Activated T-cell treated with anti-CD3 and anti-CD28 coated beads, Interleukin-2, amount 50 U/mL, for 24 hours (primary cell): ENCODE results near the gene NAV2.

Experiments used
- DNase-seq: peaks from one replicate; pipeline ENCODE4 v3.0.0-alpha.2; 2020
- H3K27ac Mint-ChIP-seq: 2 replicates; pipeline ENCODE4 v1.8.0; 2020; ENCODE audit warnings: mild to moderate bottlenecking, mixed read lengths
- H3K27me3 Mint-ChIP-seq: 2 replicates; pipeline ENCODE4 v1.8.0; 2020; ENCODE audit warnings: mixed read lengths
- H3K36me3 Mint-ChIP-seq: 2 replicates; pipeline ENCODE4 v1.8.0; 2020; ENCODE audit warnings: low read depth, mixed read lengths
- H3K4me1 Mint-ChIP-seq: 2 replicates; pipeline ENCODE4 v1.8.0; 2020; ENCODE audit warnings: low read depth, mixed read lengths
- H3K4me3 Mint-ChIP-seq: 2 replicates; pipeline ENCODE4 v1.8.0; 2020; ENCODE audit warnings: mild to moderate bottlenecking, moderate library complexity, mixed read lengths
- H3K9me3 Mint-ChIP-seq: 2 replicates; pipeline ENCODE4 v1.8.0; 2020; ENCODE audit warnings: mixed read lengths

NAV2 gene

DNA sequence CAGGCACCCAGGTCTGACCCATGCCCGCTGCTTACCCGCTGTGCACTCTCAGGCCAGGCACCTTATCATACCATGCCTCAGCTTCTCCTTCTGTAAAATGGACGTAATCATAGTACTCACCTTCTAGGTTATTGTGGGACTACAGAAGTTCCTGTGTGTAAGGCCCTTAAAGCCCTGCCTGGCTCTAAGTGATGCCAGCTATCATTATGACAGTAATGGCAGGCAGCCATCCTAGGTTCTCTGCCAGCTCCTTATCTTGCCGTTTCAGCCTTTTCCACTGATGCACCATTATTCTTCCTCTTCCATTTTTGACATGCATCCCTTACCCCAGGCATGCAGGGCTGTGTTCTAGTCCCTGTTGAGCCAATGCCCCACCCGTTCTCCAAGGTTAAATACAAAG, 389.8 kb downstream of the NAV2 start:
- no peaks in the 10 kb centered on the region for H3K27me3 Mint-ChIP-seq
- no peak overlapping the region for H3K27ac Mint-ChIP-seq
- H3K36me3 Mint-ChIP-seq, result no peaks in the 10 kb centered on the region

DNA sequence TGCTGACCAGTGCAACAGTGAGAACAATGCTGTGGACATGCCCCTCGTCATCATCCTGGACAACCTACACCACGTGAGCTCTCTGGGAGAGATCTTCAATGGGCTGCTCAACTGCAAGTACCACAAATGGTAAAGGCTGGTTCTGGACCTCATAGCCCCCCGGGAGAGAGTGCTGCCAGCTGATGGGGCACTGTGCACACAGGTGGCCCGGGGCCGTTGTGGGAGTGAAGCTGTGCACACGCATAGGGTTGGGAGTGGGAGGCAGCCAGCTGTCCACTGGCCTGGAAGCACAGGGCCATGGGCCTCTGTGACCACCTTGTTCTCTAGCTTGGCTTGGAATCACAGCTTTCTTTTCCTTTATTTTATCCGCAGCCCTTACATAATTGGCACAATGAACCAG, 390.6 kb downstream of the NAV2 start:
- no peak for DNase-seq
- Mint-ChIP-seq H3K4me3 (no peak overlapping the region), H3K4me1 (peaks cover 11% of the 10 kb centered on the region), H3K9me3 (no peaks in the 10 kb centered on the region), H3K27ac (no peak overlapping the region), H3K27me3 (no peaks in the 10 kb centered on the region), H3K36me3 (no peaks in the 10 kb centered on the region)

More for the DNA sequence above, 389.8 kb downstream of the NAV2 start:
- no peak overlapping the region for H3K4me3 Mint-ChIP-seq
- H3K9me3 Mint-ChIP-seq, result no peaks in the 10 kb centered on the region
- H3K4me1 Mint-ChIP-seq, result peaks cover 15% of the 10 kb centered on the region
- DNase-seq, result no peak

DNA sequence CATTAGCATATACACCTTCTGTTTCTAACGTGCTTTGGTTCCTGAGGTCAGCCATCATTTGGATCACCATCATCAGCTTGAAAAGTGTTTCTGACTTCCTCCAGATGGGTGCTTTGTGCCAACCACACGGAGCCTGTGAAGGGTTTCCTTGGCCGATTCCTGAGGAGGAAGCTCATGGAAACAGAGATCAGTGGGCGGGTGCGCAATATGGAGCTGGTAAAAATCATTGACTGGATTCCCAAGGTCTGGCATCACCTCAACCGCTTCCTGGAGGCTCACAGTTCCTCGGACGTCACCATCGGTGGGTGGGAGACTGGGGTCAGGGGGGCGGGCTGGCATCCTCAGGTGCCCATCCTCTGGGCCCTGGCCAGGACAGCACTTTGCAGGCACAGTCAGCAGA, 392.8 kb downstream of the NAV2 start:
- Mint-ChIP-seq H3K27me3 (no peaks in the 10 kb centered on the region), H3K4me1 (no peaks in the 10 kb centered on the region), H3K9me3 (no peaks in the 10 kb centered on the region), H3K27ac (no peak overlapping the region), H3K4me3 (no peak overlapping the region), H3K36me3 (no peaks in the 10 kb centered on the region)
- DNase-seq, result no peak

DNA sequence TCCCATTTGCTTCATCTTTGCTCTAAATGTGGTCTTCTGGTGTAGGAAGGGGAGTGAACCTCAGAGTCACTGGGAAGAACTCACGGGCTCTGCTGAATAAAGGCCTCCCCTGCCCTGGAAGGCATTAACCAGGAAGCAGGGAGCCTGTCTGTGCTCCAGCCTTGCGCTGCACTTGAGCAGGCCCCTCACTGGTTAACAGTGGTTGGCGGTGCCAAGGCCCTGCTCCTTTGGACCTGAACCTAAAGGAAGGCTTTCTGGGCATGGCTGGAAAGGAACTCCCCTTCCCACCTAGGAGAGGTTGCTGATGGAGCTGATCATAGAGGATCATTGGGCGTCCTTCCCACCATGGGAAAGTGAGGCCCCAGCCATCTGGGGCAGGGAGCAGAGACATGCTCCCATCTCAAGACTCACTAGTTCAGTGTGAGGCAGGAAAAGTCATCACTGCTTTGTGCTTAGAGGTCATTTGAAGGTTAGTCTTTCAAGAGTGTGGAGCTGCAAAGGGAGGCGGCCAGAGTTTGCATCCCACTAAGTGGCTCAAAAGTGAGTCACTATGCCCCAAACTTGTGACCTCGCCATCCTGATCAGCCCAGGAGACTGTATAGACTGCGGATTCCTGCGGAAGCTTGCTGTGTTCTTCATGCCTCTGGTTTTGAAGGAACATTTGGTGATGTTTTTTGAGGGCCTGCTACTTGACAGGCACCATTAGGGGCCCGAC, 397.3 kb downstream of the NAV2 start:
- H3K27me3 Mint-ChIP-seq, result peaks cover 10% of the 10 kb centered on the region
- H3K27ac Mint-ChIP-seq, result no peak overlapping the region
- no peaks in the 10 kb centered on the region for H3K36me3 Mint-ChIP-seq
- no peak overlapping the region for H3K4me3 Mint-ChIP-seq
- H3K9me3 Mint-ChIP-seq, result no peaks in the 10 kb centered on the region
- no peak for DNase-seq
- peaks cover 4% of the 10 kb centered on the region for H3K4me1 Mint-ChIP-seq

- peak; percentile 56 for DNase-seq
- Mint-ChIP-seq H3K27ac (no peak overlapping the region), H3K4me3 (no peak overlapping the region), H3K9me3 (no peaks in the 10 kb centered on the region), H3K4me1 (peaks cover 4% of the 10 kb centered on the region), H3K27me3 (peaks cover 11% of the 10 kb centered on the region), H3K36me3 (no peaks in the 10 kb centered on the region)
These were observed 398.5 kb downstream of the NAV2 start for GRCh38 chr11:20110908-20111669.

- Mint-ChIP-seq H3K27ac (no peak overlapping the region), H3K4me1 (peaks cover 4% of the 10 kb centered on the region), H3K9me3 (no peaks in the 10 kb centered on the region), H3K36me3 (no peaks in the 10 kb centered on the region), H3K27me3 (peaks cover 11% of the 10 kb centered on the region), H3K4me3 (no peak overlapping the region)
- DNase-seq, result no peak
These were observed 399.2 kb downstream of the NAV2 start for GRCh38 chr11:20111871-20112270.

DNA sequence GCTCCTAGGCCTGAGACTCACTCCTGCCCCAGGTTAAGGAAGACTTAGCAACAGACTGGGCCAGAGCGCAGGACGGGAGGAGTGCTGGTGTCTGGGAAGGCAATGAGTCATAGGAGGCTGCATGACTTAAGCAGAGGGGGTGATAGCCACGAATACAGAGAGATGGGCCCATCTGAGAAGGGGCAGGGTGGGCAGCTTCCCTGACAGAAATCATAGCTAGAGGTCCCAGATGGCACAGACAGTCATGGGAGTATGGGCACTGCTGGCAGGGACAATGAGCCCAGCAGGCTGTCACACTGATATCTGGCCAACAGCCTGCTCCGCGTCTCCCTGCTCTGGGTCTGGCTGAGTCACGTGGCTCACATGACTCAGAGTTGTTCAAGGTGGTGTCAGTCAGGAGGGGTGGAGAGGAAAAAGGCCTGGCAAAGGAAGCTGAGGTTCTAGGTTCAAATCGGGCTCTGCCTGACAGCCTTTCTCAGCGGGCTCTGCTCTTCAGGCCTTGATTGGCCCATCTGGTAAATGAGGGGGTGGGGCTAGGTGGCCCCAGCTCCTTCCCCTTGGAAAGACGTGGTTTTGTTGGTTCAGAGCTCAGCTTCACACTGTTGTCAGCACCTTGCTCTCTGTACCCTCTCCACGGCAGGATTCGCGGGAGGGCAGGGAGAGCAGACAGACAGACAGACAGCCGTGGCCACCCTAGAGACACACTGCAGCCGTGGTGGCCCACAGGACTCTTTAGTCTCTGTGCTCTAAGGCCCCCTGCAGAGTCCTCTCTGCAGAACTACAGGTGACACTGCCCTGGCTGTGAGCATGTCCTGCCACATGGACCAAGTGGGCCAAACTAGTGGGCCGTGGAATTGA, 399.9 kb downstream of the NAV2 start:
- H3K9me3 Mint-ChIP-seq, result no peaks in the 10 kb centered on the region
- DNase-seq, result peak; percentile 34
- peaks cover 11% of the 10 kb centered on the region for H3K27me3 Mint-ChIP-seq
- H3K27ac Mint-ChIP-seq, result no peak overlapping the region
- no peak overlapping the region for H3K4me3 Mint-ChIP-seq
- H3K36me3 Mint-ChIP-seq, result no peaks in the 10 kb centered on the region
- peaks cover 4% of the 10 kb centered on the region for H3K4me1 Mint-ChIP-seq

DNA sequence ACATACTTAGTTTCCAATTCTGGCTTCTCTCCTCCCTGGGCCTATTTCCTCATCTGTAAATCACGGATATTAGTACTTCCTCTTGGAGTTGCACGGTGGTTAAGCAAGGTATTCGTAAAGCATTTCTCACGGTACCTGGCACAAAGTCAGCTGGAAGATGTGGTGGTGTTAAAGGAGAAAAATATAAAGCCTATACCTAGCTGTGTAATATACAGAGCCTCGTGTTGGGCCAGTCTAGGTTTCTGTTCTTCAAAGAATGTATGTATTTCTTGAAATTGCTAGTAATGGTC, 400.5 kb downstream of the NAV2 start:
- H3K27ac Mint-ChIP-seq, result no peak overlapping the region
- peaks cover 4% of the 10 kb centered on the region for H3K4me1 Mint-ChIP-seq
- H3K36me3 Mint-ChIP-seq, result no peaks in the 10 kb centered on the region
- no peaks in the 10 kb centered on the region for H3K9me3 Mint-ChIP-seq
- H3K4me3 Mint-ChIP-seq, result no peak overlapping the region
- no peak for DNase-seq
- H3K27me3 Mint-ChIP-seq, result peaks cover 11% of the 10 kb centered on the region

GRCh38 chr11:20114588-20114987, 402.0 kb downstream of the NAV2 start:
- peaks cover 4% of the 10 kb centered on the region for H3K4me1 Mint-ChIP-seq
- H3K4me3 Mint-ChIP-seq, result no peak overlapping the region
- no peaks in the 10 kb centered on the region for H3K9me3 Mint-ChIP-seq
- no peaks in the 10 kb centered on the region for H3K36me3 Mint-ChIP-seq
- H3K27ac Mint-ChIP-seq, result no peak overlapping the region
- no peak for DNase-seq
- H3K27me3 Mint-ChIP-seq, result peaks cover 11% of the 10 kb centered on the region

GRCh38 chr11:20116825-20117224, 404.2 kb downstream of the NAV2 start:
- H3K27me3 Mint-ChIP-seq, result peaks cover 12% of the 10 kb centered on the region
- DNase-seq, result no peak
- peaks cover 4% of the 10 kb centered on the region for H3K4me1 Mint-ChIP-seq
- H3K9me3 Mint-ChIP-seq, result no peaks in the 10 kb centered on the region
- no peaks in the 10 kb centered on the region for H3K36me3 Mint-ChIP-seq
- H3K27ac Mint-ChIP-seq, result no peak overlapping the region
- no peak overlapping the region for H3K4me3 Mint-ChIP-seq

DNA sequence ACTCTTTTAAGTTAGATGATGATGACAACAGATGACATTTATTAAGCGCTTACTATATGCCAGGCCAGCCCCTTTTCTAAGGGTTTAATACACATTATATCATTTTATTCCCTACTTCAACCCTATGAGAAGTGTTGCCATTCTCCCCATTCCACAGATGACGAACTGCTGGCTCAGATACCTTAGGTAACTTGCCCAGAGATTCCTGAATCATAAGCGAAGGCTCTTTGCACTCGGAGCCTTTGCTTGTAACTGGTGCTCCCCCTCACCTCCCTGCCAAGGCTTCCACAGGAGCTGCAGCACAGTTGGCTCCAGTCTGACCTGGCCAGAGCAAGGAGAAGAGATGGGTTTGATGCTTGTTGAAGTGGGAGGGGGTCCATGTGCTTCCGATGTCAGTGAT, 404.7 kb downstream of the NAV2 start:
- Mint-ChIP-seq H3K9me3 (no peaks in the 10 kb centered on the region), H3K36me3 (no peaks in the 10 kb centered on the region), H3K27me3 (peaks cover 8% of the 10 kb centered on the region), H3K4me1 (peaks cover under 1% of the 10 kb centered on the region), H3K4me3 (no peak overlapping the region), H3K27ac (no peak overlapping the region)
- DNase-seq, result no peak

GRCh38 chr11:20118209-20118608, 405.6 kb downstream of the NAV2 start:
- DNase-seq, result no peak
- H3K36me3 Mint-ChIP-seq, result no peaks in the 10 kb centered on the region
- peaks cover 6% of the 10 kb centered on the region for H3K27me3 Mint-ChIP-seq
- H3K27ac Mint-ChIP-seq, result no peak overlapping the region
- no peak overlapping the region for H3K4me3 Mint-ChIP-seq
- H3K4me1 Mint-ChIP-seq, result no peaks in the 10 kb centered on the region
- H3K9me3 Mint-ChIP-seq, result no peaks in the 10 kb centered on the region

- no peak overlapping the region for H3K4me3 Mint-ChIP-seq
- no peaks in the 10 kb centered on the region for H3K9me3 Mint-ChIP-seq
- peaks cover 6% of the 10 kb centered on the region for H3K27me3 Mint-ChIP-seq
- H3K36me3 Mint-ChIP-seq, result no peaks in the 10 kb centered on the region
- no peaks in the 10 kb centered on the region for H3K4me1 Mint-ChIP-seq
- no peak overlapping the region for H3K27ac Mint-ChIP-seq
- DNase-seq, result no peak
These were observed 406.7 kb downstream of the NAV2 start for GRCh38 chr11:20119315-20119714.

- Mint-ChIP-seq H3K27me3 (peaks cover 4% of the 10 kb centered on the region), H3K4me1 (no peaks in the 10 kb centered on the region), H3K27ac (no peak overlapping the region), H3K9me3 (no peaks in the 10 kb centered on the region), H3K4me3 (no peak overlapping the region), H3K36me3 (no peaks in the 10 kb centered on the region)
- no peak for DNase-seq
These were observed 407.7 kb downstream of the NAV2 start for GRCh38 chr11:20120134-20120925.
